ENCODE results near the gene TEX2.
"Not testable (repeated sequence)": the region's sequence is repeated elsewhere in the genome, so short reads cannot be mapped to it uniquely, and the experiment has no call there.

TEX2 gene

GRCh38 chr17:64138441-64138840, 124.6 kb downstream of the TEX2 start:
- DNase-seq (ENCODE audit: low read depth) = no peak

- DNase-seq (ENCODE audit: low read depth) = peak; percentile 49
Measured at GRCh38 chr17:64135000-64135399, 128.1 kb downstream of the TEX2 start.

- no peak for DNase-seq (ENCODE audit: low read depth)
Measured at GRCh38 chr17:64134216-64134970, 128.7 kb downstream of the TEX2 start.

- peak; percentile 66 for DNase-seq (ENCODE audit: low read depth)
Measured at GRCh38 chr17:64133546-64134215, 129.4 kb downstream of the TEX2 start.

- no peak for DNase-seq (ENCODE audit: low read depth)
Measured at GRCh38 chr17:64131606-64132270, 131.3 kb downstream of the TEX2 start.

GRCh38 chr17:64130559-64131001, 132.5 kb downstream of the TEX2 start:
- DNase-seq (ENCODE audit: low read depth) = no peak

GRCh38 chr17:64129765-64130558, 133.1 kb downstream of the TEX2 start, which contains the start of gene ERN1:
Gene ERN1, minus strand, starts transcription at chr17:64130144. Its CDS starts 115 bp downstream, at chr17:64130029.
- DNase-seq (ENCODE audit: low read depth) = peak; percentile 86

GRCh38 chr17:64129515-64129764, 133.6 kb downstream of the TEX2 start:
- no peak for DNase-seq (ENCODE audit: low read depth)

GRCh38 chr17:64128787-64129514, 134.1 kb downstream of the TEX2 start:
- peak; percentile 47 for DNase-seq (ENCODE audit: low read depth)

- DNase-seq (ENCODE audit: low read depth) = peak; percentile 54
Measured at GRCh38 chr17:64126918-64127317, 136.1 kb downstream of the TEX2 start.

GRCh38 chr17:64125937-64126336, 137.1 kb downstream of the TEX2 start:
- peak; percentile 46 for DNase-seq (ENCODE audit: low read depth)

GRCh38 chr17:64124609-64125008, 138.5 kb downstream of the TEX2 start:
- no peak for DNase-seq (ENCODE audit: low read depth)

- no peak for DNase-seq (ENCODE audit: low read depth)
Measured at GRCh38 chr17:64123114-64123513, 139.9 kb downstream of the TEX2 start.

GRCh38 chr17:64120972-64121786, 141.9 kb downstream of the TEX2 start:
- DNase-seq (ENCODE audit: low read depth) = not testable (repeated sequence)

- peak; percentile 62 for DNase-seq (ENCODE audit: low read depth)
Measured at GRCh38 chr17:64120159-64120810, 142.8 kb downstream of the TEX2 start.

GRCh38 chr17:64117981-64118979, 144.8 kb downstream of the TEX2 start:
- DNase-seq (ENCODE audit: low read depth) = no peak

- peak; percentile 96 for DNase-seq (ENCODE audit: low read depth)
Measured at GRCh38 chr17:64115822-64116534, 147.1 kb downstream of the TEX2 start.

- peak; percentile 67 for DNase-seq (ENCODE audit: low read depth)
Measured at GRCh38 chr17:64115043-64115698, 147.9 kb downstream of the TEX2 start.

Data from amniotic epithelial cell (primary cell).